Natural killer cell (primary cell): Measurements from ENCODE around the gene INO80C. TPM values are rescaled to one million over a fixed set of nuclear protein-coding genes. Genes with fewer than 3 reads are reported as not detected.

ENCODE experiments used
- ATAC-seq, 3 donors: fragments of 150-1000 bp in 2 of 3; fragments of 200-7000 bp in 1 of 3; cut with Tn5 transposase; 1 replicate in 1 of 3; 2 replicates in 2 of 3; pipeline ENCODE4 v1.10.0; 2021; ENCODE audit warnings: mild to moderate bottlenecking in 2 of 3, moderate library complexity in 2 of 3
- DNase-seq, 2 donors: peaks; one replicate each; pipeline versions ENCODE4 v3.0.0 to v3.0.0-alpha.2; 2013 to 2021; ENCODE audit warnings: mixed read lengths in 1 of 2
- H3K27ac ChIP-seq: one replicate; pipeline ENCODE4 v1.5.1; 2013; ENCODE audit warnings: mild to moderate bottlenecking, low read length
- H3K27me3 ChIP-seq: one replicate; pipeline ENCODE4 v1.6.1; 2013; ENCODE audit warnings: low read length; ENCODE audit not compliant: control insufficient read depth, insufficient read depth
- H3K36me3 ChIP-seq: one replicate; pipeline ENCODE4 v1.6.1; 2013; ENCODE audit warnings: low read length; ENCODE audit not compliant: control insufficient read depth, insufficient read depth
- H3K4me1 ChIP-seq: one replicate; pipeline ENCODE4 v1.6.1; 2013; ENCODE audit warnings: low read length; ENCODE audit not compliant: control insufficient read depth, insufficient read depth
- H3K4me3 ChIP-seq: one replicate; pipeline ENCODE4 v1.5.1; 2013; ENCODE audit warnings: low read length
- H3K9me3 ChIP-seq: one replicate; pipeline ENCODE4 v1.6.1; 2013; ENCODE audit warnings: low read length; ENCODE audit not compliant: control insufficient read depth, insufficient read depth
- H3K27ac Mint-ChIP-seq, 2 donors: one replicate each; pipeline ENCODE4 v1.8.0; 2022; ENCODE audit warnings: mild to moderate bottlenecking in 2 of 2, mixed read lengths in 2 of 2, moderate library complexity in 1 of 2
- H3K27me3 Mint-ChIP-seq, 2 donors: one replicate each; pipeline ENCODE4 v1.8.0; 2022; ENCODE audit warnings: low read depth in 2 of 2, mixed read lengths in 2 of 2
- H3K36me3 Mint-ChIP-seq: one replicate; pipeline ENCODE4 v1.8.0; 2022; ENCODE audit warnings: mixed read lengths
- H3K4me1 Mint-ChIP-seq, 2 donors: one replicate each; pipeline ENCODE4 v1.8.0; 2022; ENCODE audit warnings: mixed read lengths in 2 of 2
- H3K4me3 Mint-ChIP-seq: one replicate; pipeline ENCODE4 v1.8.0; 2022; ENCODE audit warnings: mild to moderate bottlenecking, moderate library complexity, mixed read lengths
- H3K9me3 Mint-ChIP-seq, 2 donors: one replicate each; pipeline ENCODE4 v1.8.0; 2022; ENCODE audit warnings: mixed read lengths in 2 of 2
- CTCF ChIP-seq: fragments of 200-600 bp; IDR thresholded peaks from one replicate; pipeline ENCODE4 v1.8.0; 2022; ENCODE audit warnings: antibody characterized with exemption
- WGBS: methylation state at CpG from one replicate; pipeline ENCODE4 v1.1.7; 2013; ENCODE audit warnings: missing lambda C conversion rate; ENCODE audit not compliant: insufficient coverage; 5-methylcytosine and 5-hydroxymethylcytosine counted together
- intact Hi-C: fragments of 100-400 bp; cut with micrococcal nuclease; formaldehyde crosslinking; loops from one replicate; pipeline ENCODE4 v1.14.2; 2022
- total RNA-seq, 4 donors: library from RNA; stranded (reverse); fragments of 120-200 nt in 1 of 4; gene quantifications; one replicate each; pipeline versions ENCODE4 v1.2.3 to v1.2.4, GENCODE V29; 2013 to 2022

Gene INO80C
- total RNA-seq, 3 donors from 2014 or later (not counting 1 experiment from before 2014, with no cell fraction given), result 17.6 to 19.5 (median 19.2) TPM

- Histone ChIP-seq H3K4me3 (no peak overlapping the region), H3K36me3 (no peaks in the 10 kb centered on the region), H3K27ac (no peak overlapping the region), H3K27me3 (no peaks in the 10 kb centered on the region), H3K9me3 (no peaks in the 10 kb centered on the region), H3K4me1 (no peaks in the 10 kb centered on the region)
- no peak for TF ChIP-seq CTCF
- Mint-ChIP-seq H3K4me3 (no peak overlapping the region), H3K27ac (no peak overlapping the region), H3K27me3 (no peaks in the 10 kb centered on the region), H3K9me3 (no peaks in the 10 kb centered on the region), H3K36me3 (no peaks in the 10 kb centered on the region), H3K4me1 (peaks cover 0 to 4% of the 10 kb centered on the region in 2 donors)
- ATAC-seq (peak in 1 of 3 donors; percentile 14), DNase-seq (no peak)
- WGBS, result 91% methylated on average over 2 of the region's 2 CpGs
- intact Hi-C loops, result no loop called here
Measured at GRCh38 chr18:35512761-35513160, 15.0 kb upstream of the INO80C start.

GRCh38 chr18:35511833-35512232 is 14.1 kb upstream of the INO80C start:
- H3K27me3 Mint-ChIP-seq, result no peaks in the 10 kb centered on the region
- H3K36me3 Mint-ChIP-seq, result no peaks in the 10 kb centered on the region
- no peak overlapping the region for H3K4me3 ChIP-seq
- H3K27me3 ChIP-seq, result no peaks in the 10 kb centered on the region
- TF ChIP-seq CTCF, result no peak
- H3K4me1 ChIP-seq, result no peaks in the 10 kb centered on the region
- H3K9me3 Mint-ChIP-seq, result no peaks in the 10 kb centered on the region
- DNase-seq (no peak), ATAC-seq (no peak)
- H3K4me3 Mint-ChIP-seq, result no peak overlapping the region
- peaks cover 0 to 1% of the 10 kb centered on the region in 2 donors for H3K4me1 Mint-ChIP-seq
- H3K36me3 ChIP-seq, result no peaks in the 10 kb centered on the region
- no peak overlapping the region for H3K27ac Mint-ChIP-seq
- H3K27ac ChIP-seq, result no peak overlapping the region
- intact Hi-C loops, result no loop called here
- no peaks in the 10 kb centered on the region for H3K9me3 ChIP-seq
- 82% methylated on average over 1 of the region's 1 CpG for WGBS

DNA sequence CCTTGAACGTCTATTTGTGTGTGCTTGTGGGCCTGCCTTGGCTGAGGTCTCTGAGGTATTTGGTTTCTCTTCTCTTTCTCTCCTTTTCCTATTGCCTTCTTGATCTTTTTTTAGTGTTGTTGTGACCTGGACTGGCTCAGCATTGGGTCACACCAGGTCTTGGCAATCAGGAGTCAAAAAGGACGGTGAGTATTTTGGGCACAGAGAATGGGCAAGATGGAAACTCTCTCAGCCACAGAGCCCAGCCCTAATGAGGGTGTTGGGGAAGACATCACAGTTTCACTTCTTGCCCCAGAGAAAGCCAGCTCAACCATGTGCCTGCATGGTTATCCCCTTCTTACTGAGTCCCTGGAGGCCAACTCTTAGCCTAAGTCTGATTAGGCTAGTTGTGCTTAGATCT is 13.7 kb upstream of the INO80C start:
- no peak for TF ChIP-seq CTCF
- no peak overlapping the region for H3K27ac Mint-ChIP-seq
- WGBS, result 67% methylated on average over 1 of the region's 2 CpGs
- Histone ChIP-seq H3K9me3 (no peaks in the 10 kb centered on the region), H3K4me3 (no peak overlapping the region), H3K36me3 (no peaks in the 10 kb centered on the region), H3K27me3 (no peaks in the 10 kb centered on the region), H3K27ac (no peak overlapping the region), H3K4me1 (no peaks in the 10 kb centered on the region)
- H3K4me3 Mint-ChIP-seq, result no peak overlapping the region
- no peak for ATAC-seq
- intact Hi-C loops, result no loop called here
- H3K9me3 Mint-ChIP-seq, result no peaks in the 10 kb centered on the region
- no peaks in the 10 kb centered on the region for H3K27me3 Mint-ChIP-seq
- no peaks in the 10 kb centered on the region for H3K36me3 Mint-ChIP-seq
- H3K4me1 Mint-ChIP-seq, result no peaks in the 10 kb centered on the region
- no peak for DNase-seq

DNA sequence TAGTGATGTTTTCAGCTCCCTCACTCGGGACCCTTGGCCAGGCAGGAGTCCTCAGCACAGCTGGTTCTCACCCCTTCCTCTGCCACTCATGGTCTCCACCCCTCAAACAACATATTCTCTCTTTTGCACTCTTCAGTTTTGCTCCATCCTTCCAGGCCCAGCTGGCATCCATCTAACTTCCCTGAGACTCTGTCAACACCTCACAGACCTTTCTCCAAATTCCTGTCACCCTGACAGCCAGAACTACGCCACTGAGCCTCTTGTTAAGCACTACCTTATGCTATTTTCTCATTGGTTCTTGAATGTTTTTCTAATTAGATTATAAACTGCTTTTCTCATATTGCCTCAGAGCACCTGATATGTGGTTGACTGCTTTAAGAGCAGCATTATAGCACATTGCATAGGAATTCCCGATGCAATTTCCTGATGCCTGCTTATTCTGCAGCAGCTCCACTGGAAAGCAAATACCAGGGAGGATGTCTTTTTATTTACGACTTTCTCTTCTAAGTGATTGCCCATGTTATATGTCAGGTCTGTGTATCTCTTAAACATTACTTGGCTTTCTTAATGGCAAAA is 12.4 kb upstream of the INO80C start:
- no peaks in the 10 kb centered on the region for H3K4me1 ChIP-seq
- intact Hi-C loops, result no loop called here
- no peaks in the 10 kb centered on the region for H3K36me3 Mint-ChIP-seq
- H3K9me3 Mint-ChIP-seq, result no peaks in the 10 kb centered on the region
- no peak for DNase-seq
- H3K9me3 ChIP-seq, result no peaks in the 10 kb centered on the region
- WGBS, result 91% methylated on average over 4 of the region's 4 CpGs
- peaks cover 4 to 6% of the 10 kb centered on the region in 2 donors for H3K27me3 Mint-ChIP-seq
- H3K27me3 ChIP-seq, result no peaks in the 10 kb centered on the region
- no peak for TF ChIP-seq CTCF
- H3K36me3 ChIP-seq, result no peaks in the 10 kb centered on the region
- no peak for ATAC-seq
- H3K4me3 Mint-ChIP-seq, result no peak overlapping the region
- H3K4me1 Mint-ChIP-seq, result no peaks in the 10 kb centered on the region
- H3K27ac ChIP-seq, result no peak overlapping the region
- H3K27ac Mint-ChIP-seq, result no peak overlapping the region
- H3K4me3 ChIP-seq, result no peak overlapping the region
